GM21529 (cell line): ENCODE results near the gene SKA1.
"Not testable (repeated sequence)": the region's sequence is repeated elsewhere in the genome, so short reads cannot be mapped to it uniquely, and the experiment has no call there.

Experiments
- ATAC-seq: cut with Tn5 transposase; IDR thresholded peaks from one replicate; pipeline ENCODE4 v1.9.1; 2021; ENCODE audit not compliant: unreplicated experiment

Gene SKA1

DNA sequence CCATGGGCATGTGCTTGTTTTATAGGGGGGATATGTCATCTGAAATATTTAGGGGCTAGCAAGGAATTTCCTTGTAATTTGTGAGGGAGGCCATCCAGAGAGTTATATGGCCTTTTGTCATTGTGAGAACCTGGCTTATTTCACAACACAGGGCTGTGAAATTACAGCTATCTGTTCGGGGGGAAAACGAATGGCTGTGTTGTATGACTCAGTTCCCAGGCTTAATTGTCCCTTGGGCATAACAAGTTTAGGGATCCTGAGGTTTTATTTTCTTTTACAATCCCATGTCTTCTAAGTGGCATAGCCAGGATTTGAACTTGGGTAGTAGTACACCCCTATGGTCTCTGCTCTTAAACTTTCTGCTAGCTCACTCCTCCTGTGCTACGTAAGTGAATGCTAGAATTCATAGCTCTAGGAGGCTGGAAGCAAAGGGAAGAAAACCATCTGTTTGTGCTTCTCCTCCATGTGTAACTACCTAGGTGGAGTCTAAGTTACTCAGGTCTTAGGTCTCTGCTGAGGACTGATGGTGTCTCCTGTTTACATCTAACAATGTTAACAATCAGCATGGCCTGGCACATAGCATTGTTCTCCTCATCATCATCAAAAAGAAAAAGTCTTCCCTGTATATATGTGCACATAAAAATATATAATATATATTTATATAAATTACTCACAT, 53.8 kb downstream of the SKA1 start:
- ATAC-seq: no peak

DNA sequence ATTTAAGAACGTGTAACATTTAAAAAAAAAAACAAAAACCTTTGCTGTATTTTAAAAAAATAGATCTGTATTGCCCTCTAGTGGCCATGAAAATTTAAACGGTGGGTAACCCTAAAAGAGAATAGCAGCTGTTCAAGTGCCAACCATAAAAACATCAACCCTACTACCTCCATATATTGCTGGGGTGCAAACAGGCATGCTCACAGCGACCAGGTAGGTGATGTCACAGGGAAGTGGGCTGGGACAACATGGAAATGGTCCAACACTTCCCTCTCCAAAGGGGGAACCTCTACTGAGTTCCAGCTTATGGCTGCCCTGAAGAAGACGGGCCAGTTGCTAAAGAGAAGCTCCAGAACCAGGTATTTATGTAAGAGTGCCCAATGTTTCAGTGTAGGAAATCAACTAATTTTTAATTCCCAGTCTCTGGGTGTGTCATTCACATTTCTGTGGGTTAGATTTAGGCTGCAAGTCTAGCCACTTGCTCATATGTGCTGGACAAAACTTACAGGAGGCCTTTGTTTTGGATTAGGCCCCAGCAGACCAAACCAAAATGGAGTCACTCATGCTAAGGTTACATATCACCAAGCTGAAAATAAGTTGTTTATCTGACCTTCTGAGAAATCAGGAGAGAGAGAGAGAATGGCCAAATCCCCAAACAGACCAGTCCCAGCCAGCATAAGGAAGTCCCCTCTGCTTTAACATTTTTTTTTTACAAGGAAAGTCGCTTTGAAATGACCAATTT, 54.5 kb downstream of the SKA1 start:
- ATAC-seq: no peak

DNA sequence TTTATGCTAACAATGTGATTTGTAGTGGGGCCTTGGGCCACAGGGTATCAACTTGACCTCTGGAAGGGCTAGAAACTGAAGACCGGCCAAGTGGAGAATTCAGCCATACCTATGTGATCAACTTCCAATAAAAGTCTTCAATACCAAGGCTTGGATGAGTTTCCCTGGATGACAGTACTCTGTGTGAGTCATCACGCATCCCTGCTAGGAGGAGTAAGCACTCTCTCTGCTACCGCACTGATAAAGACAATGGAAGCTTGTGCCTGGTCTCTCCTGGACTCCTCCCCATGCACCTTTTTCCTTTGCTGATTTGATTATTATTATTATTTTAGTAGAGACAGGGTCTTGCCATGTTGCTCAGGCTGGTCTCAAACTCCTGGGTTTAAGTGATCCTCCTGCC, 58.1 kb downstream of the SKA1 start:
- no peak for ATAC-seq

DNA sequence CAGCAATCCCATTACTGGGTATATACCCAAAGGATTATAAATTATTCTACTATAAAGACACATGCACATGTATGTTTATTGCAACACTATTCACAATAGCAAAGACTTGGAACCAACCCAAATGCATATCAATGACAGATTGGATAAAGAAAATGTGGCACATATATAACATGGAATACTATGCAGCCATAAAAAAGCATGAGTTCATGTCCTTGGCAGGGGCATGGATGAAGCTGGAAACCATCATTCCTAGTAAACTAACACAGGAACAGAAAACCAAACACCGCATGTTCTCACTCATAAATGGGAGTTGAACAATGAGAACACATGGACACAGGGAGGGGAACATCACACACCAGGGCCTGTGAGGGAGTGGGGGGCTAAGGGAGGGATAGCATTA, 61.9 kb downstream of the SKA1 start:
- ATAC-seq: not testable (repeated sequence)

DNA sequence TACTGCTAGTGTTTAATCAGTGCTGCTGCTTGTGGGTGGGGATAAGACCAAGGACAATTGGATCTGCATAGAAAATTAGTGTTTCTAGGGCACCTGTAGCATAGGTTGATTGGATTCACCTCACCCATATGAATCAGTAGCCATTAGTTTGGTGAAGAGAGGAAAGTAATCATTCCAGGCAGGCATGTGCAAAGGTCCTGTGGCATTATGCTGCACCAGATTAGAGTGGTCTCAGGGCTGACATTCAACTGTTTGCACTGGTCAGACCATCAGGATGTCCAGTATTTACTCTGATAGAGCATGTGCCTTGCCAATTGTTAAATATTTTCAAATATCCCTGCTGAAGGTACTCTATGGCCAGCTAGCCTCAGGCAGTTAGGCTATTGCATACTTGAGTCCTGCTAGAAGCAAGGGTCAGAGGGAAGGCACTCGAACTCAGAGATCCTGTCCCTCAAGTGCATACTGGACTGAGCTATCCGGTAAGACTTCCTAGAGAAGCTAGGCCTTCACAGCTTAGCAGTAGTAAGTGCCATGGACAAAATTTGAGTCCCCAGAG, 64.7 kb downstream of the SKA1 start:
- ATAC-seq: no peak

DNA sequence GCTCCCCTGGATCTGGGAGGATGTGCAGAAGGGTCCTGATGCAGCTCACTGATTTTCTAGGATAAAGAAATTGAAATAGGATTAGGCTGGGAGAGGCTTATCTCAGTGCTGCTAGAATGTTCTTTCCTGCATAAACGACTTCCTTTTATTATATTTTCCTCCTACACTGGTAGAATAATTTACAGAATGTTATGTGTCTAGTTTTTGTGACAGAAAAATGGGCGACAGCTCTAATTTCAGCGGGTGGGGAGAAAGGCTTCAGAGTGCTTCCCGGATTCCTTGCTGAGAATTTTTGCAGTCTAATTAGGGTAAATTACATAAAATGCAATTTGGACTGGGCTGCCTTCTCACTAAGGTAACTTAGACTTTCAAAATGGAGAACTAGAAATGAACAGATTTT, 66.2 kb downstream of the SKA1 start:
- ATAC-seq: no peak

DNA sequence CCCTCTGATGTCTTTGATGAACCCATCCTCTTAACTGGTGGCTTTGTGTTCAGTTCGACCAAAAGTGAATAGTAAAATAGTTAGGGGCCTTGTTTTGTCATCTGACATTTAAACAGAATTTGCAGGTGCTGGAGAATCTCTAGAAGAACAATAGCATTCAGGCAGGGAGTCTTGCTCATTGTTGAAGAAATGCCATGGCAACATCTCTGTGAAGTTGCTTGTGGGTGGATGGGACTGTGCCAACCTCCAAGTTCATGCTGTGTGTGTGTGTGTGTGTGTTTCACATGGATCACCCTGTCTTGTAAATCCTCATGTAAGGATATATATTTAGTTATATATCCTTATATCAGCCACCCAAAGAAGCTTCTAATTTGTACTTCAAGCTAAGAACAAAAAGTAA, 66.7 kb downstream of the SKA1 start:
- ATAC-seq: no peak
